ENCODE measurements around the gene TBCD. TPM values are rescaled to one million over a fixed set of nuclear protein-coding genes. Genes with fewer than 3 reads are reported as not detected.
"Not testable (repeated sequence)": the region's sequence is repeated elsewhere in the genome, so short reads cannot be mapped to it uniquely, and the experiment has no call there.

Gene TBCD
- total RNA-seq, 3 donors from 2014 or later: 41.3 to 76.0 (median 55.4) TPM

DNA sequence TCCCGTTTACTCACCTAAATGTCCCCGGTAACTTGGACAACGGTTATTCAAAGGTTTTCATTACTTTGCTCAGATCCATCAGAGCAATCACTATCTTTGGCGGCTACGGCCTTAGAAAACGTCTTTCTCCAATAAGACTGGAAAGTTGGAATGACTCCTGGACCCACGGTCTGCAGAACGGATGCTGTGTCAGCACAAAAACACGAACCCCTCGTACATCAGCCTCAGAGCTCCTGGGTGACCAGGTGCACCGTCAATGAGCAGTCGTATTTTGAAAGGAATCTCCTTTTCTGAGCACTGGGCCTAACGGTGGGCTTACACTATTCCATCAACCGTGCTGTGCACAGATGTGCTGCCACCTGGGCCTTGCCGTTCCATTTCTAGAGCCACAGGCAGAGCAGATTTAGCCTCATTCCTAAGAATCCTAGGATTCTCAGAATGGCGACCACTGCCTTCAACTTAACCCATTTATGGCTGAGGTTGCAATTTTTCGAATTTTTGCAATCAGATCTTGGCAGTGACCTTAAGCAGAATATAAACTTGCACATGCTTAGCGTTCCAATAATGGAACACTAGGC is 198.7 kb downstream of the TBCD start:
- intact Hi-C loops (cut with DNase I, micrococcal nuclease): no loop called here
- Histone ChIP-seq H3K36me3 (ENCODE audit: low read depth) (no peaks in the 10 kb centered on the region), H3K4me3 (no peak overlapping the region), H3K4me1 (ENCODE audit: low read depth) (no peaks in the 10 kb centered on the region), H3K9me3 (peaks cover 35% of the 10 kb centered on the region)
- DNase-seq (no peak), ATAC-seq (no peak)
- TF ChIP-seq, protein P1, sequence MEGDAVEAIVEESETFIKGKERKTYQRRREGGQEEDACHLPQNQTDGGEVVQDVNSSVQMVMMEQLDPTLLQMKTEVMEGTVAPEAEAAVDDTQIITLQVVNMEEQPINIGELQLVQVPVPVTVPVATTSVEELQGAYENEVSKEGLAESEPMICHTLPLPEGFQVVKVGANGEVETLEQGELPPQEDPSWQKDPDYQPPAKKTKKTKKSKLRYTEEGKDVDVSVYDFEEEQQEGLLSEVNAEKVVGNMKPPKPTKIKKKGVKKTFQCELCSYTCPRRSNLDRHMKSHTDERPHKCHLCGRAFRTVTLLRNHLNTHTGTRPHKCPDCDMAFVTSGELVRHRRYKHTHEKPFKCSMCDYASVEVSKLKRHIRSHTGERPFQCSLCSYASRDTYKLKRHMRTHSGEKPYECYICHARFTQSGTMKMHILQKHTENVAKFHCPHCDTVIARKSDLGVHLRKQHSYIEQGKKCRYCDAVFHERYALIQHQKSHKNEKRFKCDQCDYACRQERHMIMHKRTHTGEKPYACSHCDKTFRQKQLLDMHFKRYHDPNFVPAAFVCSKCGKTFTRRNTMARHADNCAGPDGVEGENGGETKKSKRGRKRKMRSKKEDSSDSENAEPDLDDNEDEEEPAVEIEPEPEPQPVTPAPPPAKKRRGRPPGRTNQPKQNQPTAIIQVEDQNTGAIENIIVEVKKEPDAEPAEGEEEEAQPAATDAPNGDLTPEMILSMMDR (IDR thresholded peaks at IDR 0.05): no peak

DNA sequence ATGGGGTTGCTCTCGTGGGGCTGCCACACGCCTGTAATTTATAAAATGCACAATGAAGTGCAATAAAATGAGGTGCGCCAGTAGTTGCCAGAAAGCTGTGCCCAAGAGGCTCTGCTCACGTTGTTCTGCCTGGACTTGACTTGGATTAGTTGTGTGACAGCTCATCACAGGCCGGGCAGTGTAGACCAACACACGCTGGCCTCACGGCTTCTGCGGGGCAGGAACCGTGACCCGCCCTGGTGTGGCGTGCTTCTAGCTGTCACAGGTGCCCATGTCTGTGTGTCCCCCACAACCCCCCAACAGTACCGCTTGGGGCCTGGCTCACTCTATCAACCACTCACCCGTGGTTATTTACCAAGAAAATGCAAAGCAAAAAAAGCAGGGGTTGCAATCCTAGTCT is 200.2 kb downstream of the TBCD start:
- ATAC-seq (no peak), DNase-seq (peak in 2 of 3 donors; percentile 4 to 30)
- Histone ChIP-seq H3K36me3 (ENCODE audit: low read depth) (no peaks in the 10 kb centered on the region), H3K4me1 (ENCODE audit: low read depth) (no peaks in the 10 kb centered on the region), H3K4me3 (no peak overlapping the region), H3K9me3 (peaks cover 35% of the 10 kb centered on the region)
- intact Hi-C loops (cut with DNase I, micrococcal nuclease): no loop called here
- TF ChIP-seq, protein P1 (IDR thresholded peaks at IDR 0.05): no peak

DNA sequence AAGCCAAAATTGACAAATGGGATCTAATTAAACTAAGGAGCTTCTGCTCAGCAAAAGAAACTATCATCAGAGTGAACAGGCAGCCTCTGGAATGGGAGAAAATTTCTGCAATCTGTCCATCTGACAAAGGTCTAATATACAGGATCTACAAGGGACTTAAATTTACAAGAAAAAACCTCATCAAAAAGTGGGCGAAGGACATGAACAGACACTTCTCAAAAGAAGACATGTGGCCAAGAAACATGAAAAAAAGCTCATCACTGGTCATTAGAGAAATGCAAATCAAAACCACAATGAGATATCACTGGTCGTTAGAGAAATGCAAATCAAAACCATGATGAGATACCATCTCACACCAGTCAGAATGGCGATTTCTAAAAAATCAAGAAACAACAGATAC is 203.2 kb downstream of the TBCD start:
- H3K4me3 ChIP-seq; H3K36me3 ChIP-seq (ENCODE audit: low read depth); H3K4me1 ChIP-seq (ENCODE audit: low read depth); intact Hi-C loops (cut with DNase I, micrococcal nuclease); DNase-seq; ATAC-seq: not testable (repeated sequence)
- H3K9me3 ChIP-seq: peaks cover 32% of the 10 kb centered on the region

DNA sequence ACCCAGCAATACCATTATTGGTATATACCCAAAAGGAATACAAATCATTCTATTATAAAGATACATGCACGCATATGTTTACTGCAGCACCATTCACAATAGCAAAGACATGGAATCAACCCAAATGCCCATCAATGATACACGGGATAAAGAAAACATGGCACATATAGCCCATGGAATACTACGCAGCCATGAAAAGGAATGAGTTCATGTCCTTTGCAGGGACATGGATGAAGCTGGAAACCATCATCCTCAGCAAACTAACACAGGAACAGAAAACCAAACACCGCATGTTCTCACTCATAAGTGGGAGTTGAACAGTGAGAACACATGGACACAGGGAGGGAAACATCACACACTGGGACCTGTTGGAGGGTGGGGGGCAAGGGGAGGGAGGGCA is 203.8 kb downstream of the TBCD start:
- H3K4me1 ChIP-seq (ENCODE audit: low read depth); H3K4me3 ChIP-seq; H3K36me3 ChIP-seq (ENCODE audit: low read depth); DNase-seq; ATAC-seq; intact Hi-C loops (cut with DNase I, micrococcal nuclease): not testable (repeated sequence)
- peaks cover 30% of the 10 kb centered on the region for H3K9me3 ChIP-seq

- TF ChIP-seq, protein P1 (IDR thresholded peaks at IDR 0.05): no peak
- no peak for ATAC-seq
These were observed 204.4 kb downstream of the TBCD start for GRCh38 chr17:82956146-82956725.

GRCh38 chr17:82956726-82957468 is 205.0 kb downstream of the TBCD start:
- peak in 1 of 3 donors; percentile 38 for DNase-seq
- Histone ChIP-seq H3K4me3 (no peak overlapping the region), H3K9me3 (peaks cover 27% of the 10 kb centered on the region), H3K4me1 (ENCODE audit: low read depth) (no peaks in the 10 kb centered on the region), H3K36me3 (ENCODE audit: low read depth) (no peaks in the 10 kb centered on the region)
- intact Hi-C loops (cut with DNase I, micrococcal nuclease): no loop called here
- TF ChIP-seq, protein P1 (IDR thresholded peaks at IDR 0.05): no peak
- peak; percentile 29 for ATAC-seq

More at GRCh38 chr17:82956146-82956725, 204.4 kb downstream of the TBCD start:
- peaks cover 27% of the 10 kb centered on the region for H3K9me3 ChIP-seq
- no peaks in the 10 kb centered on the region for H3K36me3 ChIP-seq (ENCODE audit: low read depth)
- H3K4me3 ChIP-seq: no peak overlapping the region
- DNase-seq: peak in 1 of 3 donors; percentile 31
- intact Hi-C loops (cut with DNase I, micrococcal nuclease): no loop called here
- no peaks in the 10 kb centered on the region for H3K4me1 ChIP-seq (ENCODE audit: low read depth)

All from mucosa of descending colon (tissue), 3 donors.